Measurements from ENCODE around the gene COX4I1.
"Not testable (repeated sequence)": the region's sequence is repeated elsewhere in the genome, so short reads cannot be mapped to it uniquely, and the experiment has no call there.

The COX4I1 gene

DNA sequence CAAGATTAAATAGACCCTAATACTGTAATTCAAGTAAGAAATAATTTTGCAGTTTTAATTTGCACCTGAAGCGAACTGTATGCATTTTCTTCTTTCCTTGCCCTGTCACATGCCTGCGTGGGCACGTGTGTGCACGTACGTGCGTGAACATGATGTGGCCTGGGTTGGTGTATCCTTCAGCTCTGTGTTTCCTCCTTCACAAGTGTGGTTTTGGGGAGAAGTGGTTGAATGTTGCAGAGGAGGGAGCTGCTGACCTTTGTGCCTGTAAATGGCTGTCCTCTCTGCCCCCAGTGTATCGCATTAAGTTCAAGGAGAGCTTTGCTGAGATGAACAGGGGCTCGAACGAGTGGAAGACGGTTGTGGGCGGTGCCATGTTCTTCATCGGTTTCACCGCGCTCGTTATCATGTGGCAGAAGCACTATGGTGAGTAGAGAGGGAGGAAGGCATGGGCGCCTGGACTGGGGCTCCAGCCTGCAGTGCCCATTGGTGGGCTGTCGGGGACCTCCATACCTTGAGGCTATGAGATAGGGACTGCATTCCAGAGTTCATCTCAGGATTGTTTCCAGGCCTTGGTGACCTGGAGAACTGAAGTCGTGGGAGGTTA, 6.0 kb downstream of the COX4I1 start:
- DNase-seq: no peak

DNA sequence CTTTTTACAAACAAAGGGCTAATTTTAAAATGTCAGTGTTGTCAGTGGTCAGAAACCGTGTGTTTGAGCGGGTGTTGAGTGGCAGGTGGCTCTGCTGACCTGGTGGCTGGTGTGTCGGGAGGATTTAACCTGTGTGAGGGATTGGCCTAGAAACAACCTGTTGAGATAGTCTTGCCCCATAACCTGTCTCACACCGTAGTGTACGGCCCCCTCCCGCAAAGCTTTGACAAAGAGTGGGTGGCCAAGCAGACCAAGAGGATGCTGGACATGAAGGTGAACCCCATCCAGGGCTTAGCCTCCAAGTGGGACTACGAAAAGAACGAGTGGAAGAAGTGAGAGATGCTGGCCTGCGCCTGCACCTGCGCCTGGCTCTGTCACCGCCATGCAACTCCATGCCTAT, 7.0 kb downstream of the COX4I1 start:
- no peak for DNase-seq

DNA sequence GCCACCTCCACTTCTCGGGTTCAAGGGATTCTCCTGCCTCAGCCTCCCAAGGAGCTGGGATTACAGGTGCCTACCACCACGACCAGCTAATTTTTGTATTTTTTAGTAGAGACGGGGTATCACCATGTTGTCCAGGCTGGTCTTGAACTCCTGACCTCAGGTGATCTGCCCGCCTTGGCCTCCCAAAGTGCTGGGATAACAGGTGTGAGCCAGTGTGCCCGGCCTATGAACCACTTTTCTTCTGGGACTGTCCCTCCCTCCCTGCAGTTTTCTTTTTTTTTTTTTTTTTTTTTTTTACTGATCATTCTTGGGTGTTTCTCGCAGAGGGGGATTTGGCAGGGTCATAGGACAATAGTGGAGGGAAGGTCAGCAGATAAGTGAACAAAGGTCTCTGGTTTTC, 7.8 kb downstream of the COX4I1 start:
- not testable (repeated sequence) for DNase-seq

DNA sequence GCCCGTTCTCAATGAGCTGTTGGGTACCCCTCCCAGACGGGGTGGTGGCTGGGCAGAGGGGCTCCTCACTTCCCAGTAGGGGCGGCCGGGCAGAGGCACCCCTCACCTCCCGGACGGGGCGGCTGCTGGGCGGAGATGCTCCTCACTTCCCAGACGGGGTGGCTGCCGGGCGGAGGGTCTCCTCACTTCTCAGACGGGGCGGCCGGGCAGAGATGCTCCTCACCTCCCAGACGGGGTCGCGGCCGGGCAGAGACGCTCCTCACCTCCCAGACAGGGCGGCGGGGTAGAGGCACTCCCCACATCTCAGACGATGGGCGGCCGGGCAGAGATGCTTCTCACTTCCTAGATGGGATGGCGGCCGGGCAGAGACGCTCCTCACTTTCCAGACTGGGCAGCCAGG, 8.6 kb downstream of the COX4I1 start:
- DNase-seq: not testable (repeated sequence)

DNA sequence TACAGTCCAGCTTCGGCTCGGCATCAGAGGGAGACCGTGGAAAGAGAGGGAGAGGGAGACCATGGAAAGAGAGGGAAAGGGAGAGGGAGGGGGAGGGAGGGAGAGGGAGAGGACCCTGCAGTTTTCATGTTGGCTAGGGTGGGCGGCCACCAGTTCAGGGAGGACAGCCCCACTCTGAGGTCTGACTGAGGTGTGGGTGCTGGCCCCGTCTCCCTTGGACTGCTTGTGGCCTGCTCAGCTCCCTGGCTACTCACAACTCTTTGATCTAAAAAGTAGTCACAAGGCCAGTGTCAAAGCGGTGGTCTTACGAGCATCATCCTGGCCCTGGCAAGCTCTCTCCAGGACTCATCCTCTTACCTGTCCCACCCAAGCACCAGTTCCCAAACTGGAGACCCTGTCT, 9.4 kb downstream of the COX4I1 start:
- no peak for DNase-seq

DNA sequence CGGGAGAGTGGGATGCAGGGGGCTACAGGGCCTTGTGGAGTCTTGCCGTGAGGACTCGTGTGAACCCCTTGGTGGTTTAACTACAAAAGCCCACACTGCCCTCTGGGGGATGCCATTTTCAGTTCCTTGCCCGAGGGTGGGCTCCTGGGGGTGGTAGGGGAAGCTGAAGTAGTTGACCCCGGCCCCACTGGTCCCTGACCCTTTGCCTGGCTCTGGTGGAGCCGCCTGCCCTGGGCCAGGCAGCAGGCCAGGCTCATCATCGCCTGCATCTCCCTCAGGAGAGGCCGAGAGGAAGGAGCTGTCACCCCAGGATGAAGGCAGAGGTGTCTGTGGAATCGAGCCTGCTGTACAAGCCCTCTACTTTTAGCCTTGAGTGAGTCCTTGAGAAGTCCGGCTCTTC, 10.2 kb downstream of the COX4I1 start:
- DNase-seq: no peak

DNA sequence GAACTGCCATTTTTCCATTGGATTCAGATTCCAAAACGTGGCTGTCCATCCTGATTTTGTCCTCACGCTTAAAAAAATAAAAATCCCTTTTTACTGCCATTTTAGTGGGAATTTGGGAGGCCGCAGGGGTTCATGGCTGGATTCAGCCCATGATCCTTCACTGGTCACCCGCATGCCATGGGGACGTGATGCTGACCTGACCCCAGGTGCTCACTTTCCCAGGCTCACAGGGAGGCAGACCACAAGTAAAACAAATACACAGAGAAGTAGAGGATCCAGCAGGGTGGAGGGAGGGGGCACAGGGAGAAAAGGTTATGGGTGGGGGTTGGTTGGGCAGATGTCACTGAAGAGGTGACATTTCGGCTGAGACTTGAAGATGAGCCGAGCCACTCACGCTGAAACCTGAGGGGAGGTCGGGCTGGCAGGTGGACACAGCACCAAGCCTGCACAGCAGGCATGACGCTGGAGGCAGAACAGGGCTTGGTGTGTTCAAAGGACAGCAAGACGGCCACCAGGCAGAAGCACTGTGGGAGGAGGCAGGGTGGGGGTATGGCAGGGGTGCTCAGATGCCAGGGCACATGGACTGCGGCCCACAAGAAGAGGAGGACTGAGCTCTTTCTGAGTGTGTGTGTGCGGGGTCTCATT, 10.7 kb downstream of the COX4I1 start:
- DNase-seq: no peak

DNA sequence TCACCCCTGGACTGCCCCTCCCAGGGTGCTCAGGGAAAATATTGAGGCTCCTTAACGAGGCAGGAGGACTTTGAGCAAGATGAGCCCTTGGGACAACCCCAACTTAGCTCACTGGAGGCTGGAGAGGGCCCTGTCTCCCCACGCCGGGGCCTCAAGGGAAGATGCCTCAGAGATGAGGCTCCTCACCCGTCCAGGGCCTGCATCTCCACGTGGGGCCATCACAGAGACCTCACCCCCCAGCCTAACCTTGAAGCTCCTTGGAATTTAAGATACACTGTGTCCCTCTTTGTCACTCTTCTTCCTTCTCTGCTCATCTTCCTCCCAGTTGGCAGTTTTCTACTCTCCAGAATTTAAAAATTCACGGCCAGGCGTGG, 11.2 kb downstream of the COX4I1 start:
- no peak for DNase-seq

DNA sequence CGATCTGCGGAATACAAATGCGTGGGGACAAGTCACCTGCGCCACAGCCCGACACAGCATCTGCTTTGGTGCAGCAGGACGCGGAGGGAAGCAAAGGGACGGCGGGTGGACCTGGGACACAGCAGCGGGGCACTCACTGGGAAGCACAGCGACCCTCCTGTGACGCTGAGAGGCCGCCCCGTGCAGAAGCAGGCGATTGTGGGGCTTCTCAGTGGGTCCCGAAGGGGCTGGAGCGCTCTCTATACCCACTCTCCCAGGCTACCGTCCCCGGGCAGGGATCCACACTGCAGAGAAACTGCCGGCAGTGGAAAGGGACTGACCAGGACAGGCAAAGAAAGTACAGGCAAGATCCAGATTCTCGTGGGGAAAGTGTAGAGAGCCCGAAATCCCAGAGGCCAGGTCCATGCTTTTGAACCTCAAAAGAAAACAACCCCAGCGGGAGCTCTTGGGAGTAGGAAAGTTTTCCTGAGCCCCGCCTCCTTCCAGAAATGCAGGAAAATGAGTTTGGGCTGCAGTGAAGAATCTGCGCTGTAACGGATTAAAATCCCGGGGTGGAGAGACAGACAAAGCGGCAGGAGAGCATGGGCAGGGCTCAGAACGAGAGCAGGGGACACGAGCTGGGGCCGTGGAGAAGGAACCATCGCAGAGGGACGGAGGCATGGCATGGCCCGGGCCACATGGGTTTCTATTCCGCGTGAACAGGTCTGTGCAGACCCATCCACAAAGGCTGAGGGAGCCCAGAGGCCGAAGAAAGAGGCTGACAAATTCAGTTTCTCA, 12.7 kb downstream of the COX4I1 start:
- no peak for DNase-seq

DNA sequence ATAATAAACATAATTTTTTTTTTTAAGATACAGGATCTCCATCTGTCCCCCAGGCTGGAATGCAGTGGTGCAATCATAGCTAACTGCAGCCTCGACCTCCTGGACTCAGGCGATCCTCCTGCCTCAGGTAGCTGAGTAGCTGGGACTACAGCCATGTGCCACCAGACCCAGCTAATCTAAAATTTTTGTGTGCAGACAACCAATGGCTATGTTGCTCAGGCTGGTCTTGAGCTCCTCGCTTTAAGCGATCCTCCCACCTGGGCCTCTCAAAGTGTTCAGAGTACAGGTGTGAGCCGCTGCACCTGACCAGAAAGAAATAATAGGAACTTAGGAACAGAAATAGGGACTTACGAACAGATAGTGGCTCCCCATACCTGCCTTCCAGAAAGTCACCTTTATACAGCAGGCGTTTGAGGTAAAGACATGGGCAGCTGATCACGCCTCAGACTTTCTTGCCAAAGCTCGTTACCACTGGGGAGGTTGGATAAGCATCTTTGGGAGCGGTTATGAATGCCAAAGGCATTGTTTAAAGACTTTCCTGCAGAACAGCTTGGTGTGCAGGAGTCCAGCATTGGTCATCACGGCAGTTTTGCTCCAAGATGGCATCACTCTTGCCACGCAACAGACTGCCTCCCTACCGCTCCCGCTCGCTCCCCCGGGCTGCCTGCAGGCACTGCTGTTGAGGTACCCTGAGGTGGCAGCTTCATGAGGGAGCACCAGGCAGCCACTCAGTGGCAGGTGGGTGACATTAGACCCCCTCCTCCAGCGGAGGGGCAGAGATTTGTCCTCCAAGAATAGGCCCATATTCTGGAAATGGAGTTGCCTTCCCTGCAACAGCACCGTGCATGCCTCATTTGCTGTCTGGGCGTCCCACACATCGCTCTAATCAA, 13.6 kb downstream of the COX4I1 start:
- DNase-seq: no peak

DNA sequence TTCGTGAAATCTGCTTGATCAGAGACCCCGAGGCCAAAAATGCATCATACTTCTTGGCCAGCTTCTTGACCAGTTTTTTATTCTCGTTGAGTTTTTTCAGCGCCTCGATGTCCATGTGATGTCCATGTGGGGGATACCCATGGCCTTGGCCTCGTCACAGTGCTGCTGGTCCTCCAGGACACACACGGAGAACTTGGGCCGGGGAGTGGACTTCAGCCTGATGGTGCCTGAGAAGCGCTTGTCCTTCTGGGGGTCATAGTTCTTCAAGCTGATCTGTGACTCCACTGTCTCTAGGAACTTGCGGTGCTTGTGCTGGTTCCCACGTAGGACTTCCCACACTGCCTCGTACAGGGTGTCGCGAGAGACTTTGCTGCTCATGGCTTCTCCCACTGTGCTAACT, 16.7 kb downstream of the COX4I1 start:
- DNase-seq: no peak

DNA sequence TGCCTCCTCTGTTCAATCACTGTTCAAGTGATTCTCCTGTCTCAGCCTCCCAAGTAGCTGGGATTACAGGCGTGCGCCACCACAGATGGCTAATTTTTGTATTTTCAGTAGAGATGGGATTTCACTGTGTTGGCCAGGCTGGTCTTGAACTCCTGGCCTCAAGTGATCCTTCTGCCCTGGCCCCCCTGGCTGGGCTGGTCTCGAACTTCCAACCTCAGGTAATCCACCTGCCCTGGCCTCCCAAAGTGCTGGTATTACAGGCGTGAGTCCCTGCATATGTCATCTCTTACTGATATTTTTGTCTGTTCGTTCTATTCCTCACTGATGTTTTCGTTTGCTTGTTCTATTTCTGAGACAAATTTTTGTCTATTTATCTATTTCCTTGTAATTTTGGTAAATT, 17.7 kb downstream of the COX4I1 start:
- DNase-seq: not testable (repeated sequence)

DNA sequence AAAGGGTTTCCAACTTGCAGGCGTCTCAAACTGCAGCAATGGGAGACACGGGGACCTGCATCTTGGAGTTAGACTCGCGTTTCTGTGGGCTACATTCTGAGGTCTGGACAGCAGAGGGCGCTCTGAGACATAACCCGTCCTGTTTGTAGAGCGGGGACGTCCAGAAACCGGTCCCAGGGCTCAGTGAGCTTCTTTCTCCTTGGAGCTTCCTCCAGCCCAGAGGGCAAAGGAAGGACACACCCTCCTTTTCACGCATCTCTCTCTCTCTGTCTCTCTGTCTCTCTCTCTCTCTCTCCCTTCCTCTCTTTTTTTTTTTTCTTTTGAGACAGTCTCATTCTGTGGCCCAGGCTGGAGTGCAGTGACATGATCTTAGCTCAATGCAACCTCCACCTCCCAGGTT, 19.8 kb downstream of the COX4I1 start:
- peak; percentile 25 for DNase-seq

DNA sequence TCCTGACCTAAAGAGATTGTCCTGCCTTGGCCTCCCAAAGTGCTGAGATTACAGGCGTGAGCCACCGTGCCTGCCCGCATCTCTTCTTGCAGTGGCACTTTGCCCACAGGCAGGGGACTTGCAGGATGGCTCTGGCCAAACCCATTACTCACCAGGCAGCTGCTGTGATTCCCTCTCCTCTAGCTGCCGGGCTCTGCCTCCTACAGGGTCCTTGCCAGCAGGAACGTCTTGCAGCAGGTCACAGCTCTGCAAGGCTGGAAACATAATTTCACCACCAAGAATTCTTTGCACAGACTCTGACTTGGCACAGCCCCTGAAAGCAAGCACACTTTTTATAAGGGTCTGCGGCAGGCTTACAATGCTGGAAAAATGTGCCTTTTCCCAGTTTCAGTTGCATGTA, 20.3 kb downstream of the COX4I1 start:
- no peak for DNase-seq

DNA sequence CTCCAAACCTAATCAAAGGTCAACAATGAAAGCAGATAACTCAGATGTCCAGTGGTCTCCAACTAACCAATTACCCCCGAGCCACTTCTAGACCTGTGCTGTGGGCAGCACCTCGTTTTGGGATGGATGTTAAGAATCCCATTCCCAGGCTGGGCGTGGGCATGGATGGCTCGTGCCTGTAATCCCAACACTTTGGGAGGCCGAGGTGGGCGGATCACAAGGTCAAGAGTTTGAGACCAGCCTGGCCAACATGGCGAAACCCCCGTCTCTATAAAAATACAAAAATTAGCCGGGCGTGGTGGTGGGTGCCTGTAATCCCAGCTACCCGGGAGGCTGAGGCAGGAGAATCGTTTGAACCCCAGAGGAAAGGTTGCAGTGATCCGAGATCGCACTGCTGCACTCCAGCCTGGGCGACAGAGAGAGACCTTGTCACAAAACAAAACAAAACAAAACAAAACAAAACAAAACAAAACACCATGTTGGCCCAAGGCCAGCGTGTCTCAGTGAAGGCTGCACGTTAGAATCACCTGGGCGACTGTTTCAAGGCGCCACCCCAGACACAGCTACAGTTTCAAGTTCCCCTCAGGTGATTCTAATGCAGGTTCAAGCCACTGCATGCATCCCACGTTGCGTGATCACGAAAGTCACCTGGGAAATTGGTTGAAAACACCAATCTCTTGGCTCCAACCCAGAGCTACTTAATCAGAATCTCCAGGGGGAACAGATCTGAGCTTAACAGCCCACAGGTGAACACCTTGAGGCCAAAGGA, 21.3 kb downstream of the COX4I1 start:
- peak; percentile 82 for DNase-seq

DNA sequence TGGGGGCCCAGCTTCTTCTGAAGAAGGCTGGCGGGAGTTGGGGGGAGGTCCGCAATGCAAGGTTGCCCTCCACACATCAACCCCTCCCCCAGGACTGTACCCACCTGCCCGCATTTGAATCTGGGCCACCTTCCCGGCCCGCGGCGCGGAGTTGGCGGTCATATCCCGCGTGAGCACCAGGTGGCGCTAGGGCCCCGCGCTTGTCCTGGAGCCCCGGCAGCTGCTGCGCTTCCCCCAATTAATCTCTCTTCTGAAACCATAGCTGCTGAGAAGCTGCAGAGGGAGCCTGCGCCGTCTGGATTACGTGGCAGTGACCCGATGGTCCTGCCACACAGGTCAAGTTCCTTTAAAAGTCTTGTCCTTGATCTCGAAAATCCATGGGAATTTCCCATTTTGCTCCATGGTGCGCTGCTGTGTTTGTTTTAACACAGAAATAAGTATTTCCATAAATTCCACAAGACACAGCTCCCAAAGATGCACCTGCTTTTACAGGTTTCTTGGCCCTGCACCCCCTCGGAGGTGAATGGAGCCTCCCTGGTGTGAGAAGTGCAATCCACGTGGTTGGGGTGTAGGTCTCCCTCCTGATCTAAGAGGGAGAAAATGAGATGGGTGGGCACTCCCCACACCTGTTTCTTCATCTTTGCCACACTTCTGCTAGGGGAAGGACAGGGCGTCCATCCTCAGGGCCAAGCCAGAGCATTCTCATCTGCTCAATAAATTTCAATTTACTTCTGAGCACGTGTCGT, 22.1 kb downstream of the COX4I1 start:
- peak; percentile 82 for DNase-seq

DNA sequence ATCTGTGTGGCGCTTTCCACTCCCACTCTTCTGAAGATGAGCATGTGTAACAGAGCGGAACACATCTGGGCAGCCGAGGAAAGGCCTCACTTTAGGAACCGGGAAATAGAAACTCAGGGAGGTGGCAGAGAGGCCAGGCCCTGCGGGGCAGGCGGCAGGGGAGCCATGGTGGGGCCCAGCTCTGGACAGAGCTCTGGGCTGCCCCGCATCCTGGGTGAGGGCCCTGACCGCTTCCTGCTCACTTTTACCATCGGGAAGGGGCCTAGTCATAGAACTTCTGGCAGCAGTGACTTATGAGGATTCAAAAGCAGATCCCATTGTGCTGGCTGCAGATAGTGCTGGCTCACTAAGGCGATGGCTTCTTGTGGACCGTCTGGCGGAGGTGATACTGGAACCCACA, 22.6 kb downstream of the COX4I1 start:
- no peak for DNase-seq

DNA sequence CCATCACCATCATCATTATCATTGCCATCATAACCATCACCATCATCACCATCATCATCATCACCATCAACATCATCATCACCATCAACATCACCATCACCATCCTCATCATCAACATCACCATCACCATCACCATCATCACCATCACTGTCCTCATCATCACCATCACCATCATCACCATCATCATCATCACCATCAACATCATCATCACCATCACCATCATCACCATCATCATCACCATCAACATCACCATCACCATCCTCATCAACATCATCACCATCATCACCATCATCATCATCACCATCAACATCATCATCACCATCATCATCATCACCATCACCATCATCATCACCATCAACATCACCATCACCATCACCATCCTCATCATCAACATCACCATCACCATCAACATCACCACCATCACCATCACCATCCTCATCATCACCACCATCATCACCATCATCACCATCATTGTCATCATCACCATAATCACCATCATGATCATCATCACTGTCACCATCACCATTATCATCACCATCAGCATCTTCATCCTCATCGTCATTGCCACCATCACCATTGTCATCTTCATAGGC, 23.9 kb downstream of the COX4I1 start:
- no peak for DNase-seq

DNA sequence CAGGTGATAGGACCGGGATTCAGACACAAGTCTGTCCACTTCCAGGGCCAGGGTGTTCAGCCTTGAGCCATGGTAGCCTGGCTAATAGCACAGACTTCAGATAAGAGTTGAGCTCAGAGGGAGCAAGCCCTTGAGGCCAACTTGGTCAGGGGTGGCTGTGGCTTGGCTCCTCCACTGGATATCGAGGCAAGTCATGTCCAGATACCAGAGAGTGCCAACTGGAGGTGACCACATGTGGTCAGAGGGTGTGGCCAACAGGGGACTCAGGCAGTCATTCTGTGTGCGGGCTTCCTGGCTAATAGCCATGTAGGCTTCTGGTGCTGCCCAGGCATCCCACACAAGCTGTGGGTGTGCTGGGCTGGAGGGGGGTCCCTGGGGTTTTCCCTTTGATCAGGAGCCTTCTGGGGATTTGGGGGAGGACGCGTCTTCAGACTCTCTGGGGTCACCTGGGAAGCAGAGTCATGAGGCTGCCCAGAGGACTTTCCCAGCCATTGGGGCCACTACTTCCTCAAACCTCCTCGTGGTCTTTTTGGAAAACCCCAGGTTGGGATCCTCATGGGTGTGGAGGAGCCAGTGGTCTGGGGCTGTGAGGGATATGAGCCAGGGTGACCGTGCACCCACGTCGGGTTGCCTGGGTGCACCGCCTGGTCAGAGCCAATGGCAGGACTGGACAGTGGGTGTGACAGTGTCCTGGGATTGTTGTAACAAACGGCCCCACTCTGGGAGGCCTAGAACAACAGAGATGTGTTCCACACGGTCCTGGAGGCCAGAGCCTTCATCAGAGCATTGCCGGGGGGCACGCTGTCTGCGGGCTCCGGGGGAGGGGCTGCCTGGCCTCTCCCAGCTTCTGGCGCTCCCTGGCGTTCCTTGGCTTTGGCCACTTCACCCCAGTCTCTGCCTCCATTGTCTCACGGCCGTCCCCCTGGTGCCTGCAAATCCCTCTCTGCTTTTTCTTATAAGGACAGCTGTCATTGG, 25.0 kb downstream of the COX4I1 start:
- DNase-seq: no peak

DNA sequence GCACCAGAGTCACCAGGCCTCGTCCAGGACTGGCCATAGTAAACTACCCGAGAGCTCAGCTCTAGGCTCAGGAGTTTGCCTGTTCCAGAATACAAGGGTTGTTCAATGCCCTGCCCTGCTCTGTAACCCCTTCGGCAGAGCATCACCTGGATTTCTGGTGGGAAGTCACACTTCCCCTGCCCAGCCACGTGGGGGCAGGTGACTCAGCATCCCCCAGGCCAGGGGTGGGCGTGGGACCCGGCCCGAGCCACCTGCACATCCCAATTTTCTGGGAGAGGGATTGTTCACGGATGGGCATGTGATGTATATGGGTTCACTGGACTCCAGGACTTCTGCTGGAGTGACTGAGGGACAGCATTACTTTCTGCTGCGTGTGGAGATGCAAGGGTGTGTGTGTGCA, 25.8 kb downstream of the COX4I1 start:
- no peak for DNase-seq
